Measurements from ENCODE around the gene NAT9. TPM values are rescaled to one million over a fixed set of nuclear protein-coding genes. Genes with fewer than 3 reads are reported as not detected.

The NAT9 gene
- total and polyA plus RNA-seq, 2 of the 4 experiments (the other 2 are of a cell fraction) = 48.9 to 62.0 TPM

- TF ChIP-seq BHLHE40 (IDR thresholded peaks at IDR 0.05; ENCODE audit: low read depth, low read length) (no peak), RCOR1 (IDR thresholded peaks at IDR 0.05; ENCODE audit: insufficient replicate concordance, low read length) (no peak), MXI1 (IDR thresholded peaks at IDR 0.05; ENCODE audit: borderline replicate concordance, low read depth, low read length) (no peak), CEBPB (IDR thresholded peaks at IDR 0.05; ENCODE audit: low read depth, low read length) (no peak), SMC3 (IDR thresholded peaks at IDR 0.05; ENCODE audit: low read depth, low read length) (no peak)
- Histone ChIP-seq H4K8ac (ENCODE audit: low read depth in 2 of 2, low read length in 2 of 2) (no peak overlapping the region), H3K36me3 (ENCODE audit: control insufficient read depth, insufficient read depth, low read length) (no peaks in the 10 kb centered on the region), H3K27me3 (ENCODE audit: control insufficient read depth, insufficient read depth, low read length) (peaks cover 3% of the 10 kb centered on the region; the same call in 1 of the 2 replicates), H2AK9ac (replicated peaks; ENCODE audit: low read depth, low read length, poor library complexity) (peak overlapping the region; percentile 76), H2BK20ac (ENCODE audit: low read depth, low read length) (no peak overlapping the region), H3K4me1 (ENCODE audit: control insufficient read depth, insufficient read depth, low read length) (peaks cover 4% of the 10 kb centered on the region; the same call in 1 of the 2 replicates), H3K27ac (ENCODE audit: insufficient read depth, low read length) (no peak overlapping the region), H2AK5ac (ENCODE audit: low read depth, low read length) (no peak overlapping the region), H4K91ac (ENCODE audit: insufficient read depth, low read depth, low read length) (no peak overlapping the region), H3K14ac (replicated peaks; ENCODE audit: low read depth, low read length) (no peak overlapping the region), H2AFZ (replicated peaks; ENCODE audit: low read length, poor library complexity) (peak overlapping the region; percentile 95), H4K5ac (ENCODE audit: low read depth, low read length) (no peak overlapping the region), H2BK15ac (ENCODE audit: low read depth, low read length) (no peak overlapping the region), H3K9me3 (ENCODE audit: control insufficient read depth, insufficient read depth, low read length) (no peaks in the 10 kb centered on the region), H3K18ac (ENCODE audit: low read depth, low read length) (no peak overlapping the region), H3K79me1 (ENCODE audit: low read depth in 1 of 2, low read length in 2 of 2) (no peaks in the 10 kb centered on the region), H3K4ac (ENCODE audit: low read depth, low read length) (no peak overlapping the region; the same call in 1 of the 2 replicates), H2BK120ac (ENCODE audit: low read depth, low read length) (no peak overlapping the region), H2BK5ac (ENCODE audit: low read depth, low read length, poor library complexity, severe bottlenecking) (no peak overlapping the region), H3K4me3 (ENCODE audit: insufficient read depth, low read depth, low read length) (no peak overlapping the region), H3K56ac (ENCODE audit: extremely low read depth, insufficient read depth, low read length) (no peak overlapping the region), H3K23ac (ENCODE audit: low read depth, low read length) (no peak overlapping the region), H4K20me1 (ENCODE audit: insufficient read depth, low read length) (no peaks in the 10 kb centered on the region), H3K9me1 (ENCODE audit: insufficient read depth, low read length) (no peaks in the 10 kb centered on the region), H3K9ac (ENCODE audit: low read depth, low read length) (no peak overlapping the region), H3K4me2 (ENCODE audit: low read depth, low read length) (no peak overlapping the region)
- no peak for DNase-seq
- dilution Hi-C loops (cut with HindIII; ENCODE audit: low sequenced_read_pairs, unreplicated experiment) (no loop called here), intact Hi-C loops (cut with micrococcal nuclease) (loop anchor here (1.0 kb wide), 3 partner anchors 32 to 214 kb away; partner anchors contain the start of gene NAT9), in situ Hi-C loops (cut with MboI; ENCODE audit: low sequenced_read_pairs) (loop anchor here (5.0 to 10.0 kb wide), 2 partner anchors 123 to 210 kb away; no protein-coding TSS in a partner anchor)
- WGBS, 2 experiments (ENCODE audit: extremely low coverage in 2 of 2, insufficient read length in 1 of 2) = 50% methylated on average over 1 of the region's 2 CpGs; no CpG with 5 or more reads in 1 of the 2 experiments
- BruUV-seq (replicated peaks) = no TSS peak
- POLR2A ChIA-PET (ENCODE audit: unreplicated experiment) = no interaction called here
- CTCF ChIA-PET = interaction anchor here (0.8 to 1.5 kb wide), 2 partner anchors 39 to 129 kb away, joined by 4 to 5 read pairs; partner anchors contain the start of gene FDXR
- ATAC-seq (ENCODE audit: low read depth) = no peak
Measured at GRCh38 chr17:74744349-74744713, 31.8 kb downstream of the NAT9 start.

Measured in IMR-90 (cell line).